ENCODE measurements around the gene SSNA1. TPM values are rescaled to one million over a fixed set of nuclear protein-coding genes. Genes with fewer than 3 reads are reported as not detected.

SSNA1 gene
- total RNA-seq, 2 donors from 2014 or later: 78.3 to 91.4 TPM

- Mint-ChIP-seq H3K4me1 (ENCODE audit: low read depth in 2 of 2) (no peaks in the 10 kb centered on the region), H3K36me3 (no peaks in the 10 kb centered on the region), H3K27me3 (peaks cover 7 to 9% of the 10 kb centered on the region in 2 donors), H3K4me3 (peak overlapping the region; percentile 44), H3K9me3 (no peaks in the 10 kb centered on the region), H3K27ac (no peak overlapping the region)
- DNase-seq (ENCODE audit: low spot score) (no peak), ATAC-seq (peak; percentile 30 to 36)
Measured at GRCh38 chr9:137168904-137169856, 19.3 kb upstream of the SSNA1 start.

- Mint-ChIP-seq H3K4me1 (ENCODE audit: low read depth in 2 of 2) (no peaks in the 10 kb centered on the region), H3K36me3 (no peaks in the 10 kb centered on the region), H3K4me3 (peak within 1 kb of the TSS; percentile 44), H3K27ac (no peak within 1 kb of the TSS), H3K9me3 (no peaks in the 10 kb centered on the region), H3K27me3 (peaks cover 7 to 9% of the 10 kb centered on the region in 2 donors)
- ATAC-seq: no peak
- DNase-seq (ENCODE audit: low spot score): no peak
Measured at GRCh38 chr9:137169896-137170358, 18.5 kb upstream of the SSNA1 start, which contains the start of gene LRRC26. TSS of gene LRRC26 (minus strand) at chr9:137170051. CDS start at chr9:137169943, 108 bp downstream.

GRCh38 chr9:137170486-137171148 lies 17.9 kb upstream of the SSNA1 start:
- Mint-ChIP-seq H3K9me3 (no peaks in the 10 kb centered on the region), H3K4me3 (no peak overlapping the region), H3K36me3 (no peaks in the 10 kb centered on the region), H3K4me1 (ENCODE audit: low read depth in 2 of 2) (no peaks in the 10 kb centered on the region), H3K27me3 (peaks cover 7 to 9% of the 10 kb centered on the region in 2 donors), H3K27ac (no peak overlapping the region)
- DNase-seq (ENCODE audit: low spot score): no peak
- no peak for ATAC-seq

- H3K4me1 Mint-ChIP-seq (ENCODE audit: low read depth in 2 of 2): peaks cover 0 to 2% of the 10 kb centered on the region in 2 donors
- ATAC-seq (no peak), DNase-seq (ENCODE audit: low spot score) (no peak)
- H3K4me3 Mint-ChIP-seq: no peak overlapping the region
- no peak overlapping the region for H3K27ac Mint-ChIP-seq
- no peaks in the 10 kb centered on the region for H3K9me3 Mint-ChIP-seq
- H3K36me3 Mint-ChIP-seq: no peaks in the 10 kb centered on the region
- peaks cover 6 to 9% of the 10 kb centered on the region in 2 donors for H3K27me3 Mint-ChIP-seq
Measured at GRCh38 chr9:137171149-137171900, 17.2 kb upstream of the SSNA1 start.

GRCh38 chr9:137172901-137173795 lies 15.3 kb upstream of the SSNA1 start:
- DNase-seq (ENCODE audit: low spot score) (no peak), ATAC-seq (no peak)
- H3K4me1 Mint-ChIP-seq (ENCODE audit: low read depth in 2 of 2): peaks cover 0 to 6% of the 10 kb centered on the region in 2 donors
- H3K36me3 Mint-ChIP-seq: no peaks in the 10 kb centered on the region
- H3K9me3 Mint-ChIP-seq: no peaks in the 10 kb centered on the region
- H3K27ac Mint-ChIP-seq: no peak overlapping the region
- no peak overlapping the region for H3K4me3 Mint-ChIP-seq
- H3K27me3 Mint-ChIP-seq: peaks cover 0 to 4% of the 10 kb centered on the region in 2 donors

GRCh38 chr9:137173796-137174664 lies 14.4 kb upstream of the SSNA1 start:
- Mint-ChIP-seq H3K27ac (no peak overlapping the region), H3K27me3 (peaks cover 0 to 4% of the 10 kb centered on the region in 2 donors), H3K9me3 (no peaks in the 10 kb centered on the region), H3K4me1 (ENCODE audit: low read depth in 2 of 2) (peaks cover 0 to 6% of the 10 kb centered on the region in 2 donors), H3K36me3 (no peaks in the 10 kb centered on the region), H3K4me3 (no peak overlapping the region)
- no peak for DNase-seq (ENCODE audit: low spot score)
- ATAC-seq: no peak

- ATAC-seq (no peak), DNase-seq (ENCODE audit: low spot score) (no peak)
- Mint-ChIP-seq H3K36me3 (no peaks in the 10 kb centered on the region), H3K9me3 (no peaks in the 10 kb centered on the region), H3K4me1 (ENCODE audit: low read depth in 2 of 2) (peaks cover 0 to 6% of the 10 kb centered on the region in 2 donors), H3K27me3 (peaks cover 0 to 4% of the 10 kb centered on the region in 2 donors), H3K4me3 (no peak overlapping the region), H3K27ac (no peak overlapping the region)
Measured at GRCh38 chr9:137174722-137175293, 13.7 kb upstream of the SSNA1 start.

GRCh38 chr9:137175345-137175961 lies 13.0 kb upstream of the SSNA1 start:
- peaks cover 0 to 3% of the 10 kb centered on the region in 2 donors for H3K27me3 Mint-ChIP-seq
- no peak overlapping the region for H3K4me3 Mint-ChIP-seq
- DNase-seq (ENCODE audit: low spot score): no peak
- H3K27ac Mint-ChIP-seq: no peak overlapping the region
- H3K4me1 Mint-ChIP-seq (ENCODE audit: low read depth in 2 of 2): peaks cover 0 to 6% of the 10 kb centered on the region in 2 donors
- no peaks in the 10 kb centered on the region for H3K36me3 Mint-ChIP-seq
- no peaks in the 10 kb centered on the region for H3K9me3 Mint-ChIP-seq
- no peak for ATAC-seq

GRCh38 chr9:137176302-137177182 lies 11.9 kb upstream of the SSNA1 start:
- Mint-ChIP-seq H3K4me1 (ENCODE audit: low read depth in 2 of 2) (peaks cover 0 to 6% of the 10 kb centered on the region in 2 donors), H3K36me3 (no peaks in the 10 kb centered on the region), H3K27ac (no peak overlapping the region), H3K9me3 (no peaks in the 10 kb centered on the region), H3K4me3 (no peak overlapping the region), H3K27me3 (peaks cover 0 to under 1% of the 10 kb centered on the region in 2 donors)
- no peak for DNase-seq (ENCODE audit: low spot score)
- ATAC-seq: no peak

- Mint-ChIP-seq H3K27ac (no peak overlapping the region), H3K27me3 (no peaks in the 10 kb centered on the region), H3K36me3 (no peaks in the 10 kb centered on the region), H3K4me1 (ENCODE audit: low read depth in 2 of 2) (peaks cover 0 to 10% of the 10 kb centered on the region in 2 donors), H3K4me3 (no peak overlapping the region), H3K9me3 (no peaks in the 10 kb centered on the region)
- no peak for ATAC-seq
- DNase-seq (ENCODE audit: low spot score): no peak
Measured at GRCh38 chr9:137178201-137178938, 10.1 kb upstream of the SSNA1 start.

Data from natural killer cell treated with Interleukin-12 subunit alpha and Interleukin-12 subunit beta and Interleukin-15 and Interleukin-18, amount 100 ng/mL, for 72 hours (primary cell).